ENCODE results near the gene PGGHG.
"Not testable (repeated sequence)": the region's sequence is repeated elsewhere in the genome, so short reads cannot be mapped to it uniquely, and the experiment has no call there.

PGGHG gene

DNA sequence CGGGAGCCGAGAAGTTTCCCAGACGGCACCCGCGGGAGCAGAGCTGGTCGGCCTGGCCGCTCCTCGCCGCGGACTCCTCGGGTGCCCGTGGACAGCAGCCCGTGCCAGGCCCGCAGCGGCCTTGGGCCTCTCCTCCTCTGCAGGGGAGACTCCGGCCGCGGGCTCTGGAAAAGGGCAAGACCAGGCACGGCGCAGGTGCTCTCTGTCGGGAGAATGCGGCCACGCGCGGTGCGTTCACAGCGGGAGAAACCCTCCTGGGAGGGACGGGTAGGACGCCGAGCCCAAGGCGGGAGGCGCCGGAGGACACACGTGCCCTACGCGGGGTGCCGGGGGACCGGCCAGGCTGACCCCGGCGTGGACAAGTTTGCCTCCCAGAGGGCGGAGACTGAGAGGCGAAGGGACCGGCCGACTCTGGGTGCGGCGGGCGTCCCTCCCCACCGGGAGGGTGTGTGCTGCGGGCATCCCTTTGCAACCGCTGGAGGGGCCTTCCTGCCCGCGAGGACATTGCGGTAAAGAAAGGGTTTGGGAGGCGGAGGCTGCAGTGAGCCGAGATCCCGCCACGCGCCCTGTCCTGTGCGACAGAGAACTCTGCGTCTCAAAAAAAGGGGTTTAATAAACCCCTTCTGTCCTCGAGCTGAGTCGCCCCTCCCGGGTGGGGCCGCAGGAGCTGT is 27.2 kb downstream of the PGGHG start:
- DNase-seq = no peak

DNA sequence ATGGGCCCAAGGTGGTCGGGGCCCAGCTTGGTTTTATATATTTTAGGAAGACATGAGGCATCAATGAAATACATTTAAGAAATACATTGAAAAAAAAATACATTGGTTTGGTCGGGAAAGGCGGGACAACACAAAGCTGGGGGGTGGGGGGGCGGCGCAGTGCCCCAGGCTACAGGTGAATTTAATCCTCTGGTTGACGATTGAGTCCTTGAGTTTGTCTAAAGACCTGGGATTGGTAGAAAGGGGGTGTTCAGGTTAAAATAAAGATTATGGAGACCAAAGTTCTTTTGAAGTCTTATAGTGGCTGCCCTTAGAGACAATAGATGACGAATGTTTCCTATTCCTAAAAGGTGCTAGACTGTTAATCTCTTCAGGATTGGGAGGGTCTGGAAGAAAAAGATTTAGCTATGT is 28.0 kb downstream of the PGGHG start:
- no peak for DNase-seq

DNA sequence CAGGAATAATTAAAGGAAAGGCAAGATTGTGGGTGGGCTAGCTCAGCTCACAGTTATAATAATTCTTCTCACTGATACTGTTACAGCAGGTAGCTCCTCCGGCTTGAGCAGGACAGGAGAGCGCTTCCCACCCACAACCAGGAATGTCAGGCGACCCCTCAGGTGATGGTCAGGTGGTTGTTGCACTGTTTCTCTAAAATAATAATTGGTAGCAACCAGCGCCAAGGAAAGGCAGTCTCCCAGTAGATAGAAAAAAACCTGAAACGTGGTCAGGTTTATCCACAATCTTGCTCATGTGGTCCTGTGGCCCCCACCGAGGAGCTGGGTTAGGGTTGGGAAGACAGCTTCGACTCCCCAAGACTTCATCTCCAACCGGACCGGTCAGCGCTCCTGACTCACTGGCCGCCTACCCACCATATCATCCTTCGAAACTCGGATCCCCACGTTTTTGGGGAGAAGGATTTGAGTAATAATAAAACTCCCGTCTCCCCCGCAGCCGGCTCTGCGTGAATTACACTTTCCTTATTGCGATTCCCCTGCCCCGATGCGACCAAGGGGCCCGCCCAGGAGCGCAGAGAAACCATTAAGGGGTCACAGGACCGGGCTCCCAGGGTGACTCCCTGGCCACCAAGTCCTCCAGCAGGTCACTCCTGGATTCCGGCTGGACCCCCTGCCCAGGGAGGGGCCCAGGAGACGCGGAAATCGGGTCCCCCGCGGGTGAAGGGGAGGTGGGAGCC is 28.9 kb downstream of the PGGHG start:
- DNase-seq = not testable (repeated sequence)

DNA sequence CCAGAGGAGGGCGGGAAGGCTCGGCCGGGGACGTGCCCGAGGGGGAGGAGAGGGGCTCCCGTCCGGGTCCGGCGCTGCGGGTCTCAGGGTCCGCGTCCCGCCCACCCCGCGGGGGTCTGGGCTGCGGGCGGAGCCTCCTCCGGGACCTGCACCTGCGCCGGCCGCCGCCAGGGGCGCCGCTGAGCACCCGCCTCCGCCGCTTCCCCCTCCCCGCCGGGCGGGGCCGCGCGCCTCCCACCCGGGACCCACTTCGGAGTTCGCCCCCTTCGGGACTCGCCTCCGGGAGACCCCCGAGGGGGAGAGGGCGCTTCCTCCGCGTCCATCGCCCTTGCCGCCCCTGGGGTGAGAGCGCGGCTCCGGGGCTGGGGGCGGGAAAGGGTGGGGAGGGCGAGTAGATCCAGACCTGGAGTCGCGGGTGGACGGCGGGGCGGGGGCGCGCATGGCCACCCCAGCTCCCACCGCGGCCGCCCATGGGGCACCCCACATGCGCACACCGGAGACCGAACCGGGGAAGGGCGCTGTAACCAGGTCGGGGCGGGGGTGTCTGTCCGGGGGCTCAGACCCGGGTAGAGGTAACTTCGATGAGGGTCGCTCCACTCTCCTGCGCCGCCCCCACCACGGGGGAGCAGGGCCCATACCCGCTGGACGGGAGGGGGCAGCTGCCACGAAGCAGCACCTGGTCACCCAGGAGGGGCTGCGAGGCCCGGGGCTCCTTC is 29.6 kb downstream of the PGGHG start:
- not testable (repeated sequence) for DNase-seq

DNA sequence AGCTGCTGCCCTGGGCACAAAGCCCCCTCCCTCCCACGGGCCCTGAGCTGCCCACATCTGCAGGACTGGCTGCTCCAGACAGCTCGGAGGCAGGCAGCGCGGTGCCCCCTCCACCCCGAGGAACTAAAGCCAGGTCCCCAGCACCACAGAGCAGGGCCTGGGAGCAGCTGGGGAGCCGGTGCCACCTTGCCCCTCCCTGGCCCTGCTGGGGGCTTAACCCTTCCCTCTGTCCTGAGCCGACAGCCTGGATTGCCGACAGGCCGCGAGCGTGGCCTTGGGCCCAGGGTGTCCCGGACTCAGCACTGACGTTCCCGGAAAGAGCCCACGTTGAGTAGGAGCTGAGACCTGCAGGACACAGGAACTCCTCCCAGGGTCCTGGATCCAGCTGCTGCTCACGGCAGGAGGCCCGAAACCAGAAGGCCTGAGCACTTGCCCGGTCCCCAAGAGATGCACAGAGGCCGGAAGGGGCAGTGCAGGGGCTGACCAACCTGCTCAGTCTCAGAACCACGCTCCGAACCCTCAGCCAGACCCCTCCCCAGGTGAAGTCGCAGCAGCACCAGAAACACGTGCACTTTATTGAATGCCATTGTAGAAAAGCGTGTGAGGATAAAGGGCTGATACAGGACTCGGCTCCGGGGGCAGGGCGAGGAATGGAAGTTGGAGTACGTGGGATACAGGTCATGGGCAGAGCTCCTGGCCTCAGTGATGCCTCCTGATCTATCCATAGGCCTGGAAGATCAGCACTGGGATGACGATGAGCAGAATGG is 30.4 kb downstream of the PGGHG start:
- not testable (repeated sequence) for DNase-seq

DNA sequence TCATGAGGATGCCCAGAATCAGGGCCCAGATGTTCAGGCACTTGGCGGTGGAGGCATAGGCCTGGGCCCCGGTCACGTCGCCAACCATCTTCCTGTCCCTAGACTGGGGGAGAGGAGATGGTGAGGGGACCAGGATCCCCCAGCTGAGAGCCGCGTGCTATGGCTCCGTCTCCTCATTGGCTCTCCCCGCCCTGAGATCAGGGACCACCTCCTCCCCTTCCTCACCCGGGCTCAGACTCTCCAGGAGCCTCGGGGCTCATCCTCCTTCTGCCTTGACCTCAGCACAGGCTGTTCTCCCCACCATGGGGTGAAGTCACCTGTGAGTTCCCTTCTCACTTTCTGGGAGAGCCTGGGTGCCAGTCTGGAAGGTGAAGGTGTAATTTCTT is 31.0 kb downstream of the PGGHG start:
- DNase-seq = not testable (repeated sequence)

DNA sequence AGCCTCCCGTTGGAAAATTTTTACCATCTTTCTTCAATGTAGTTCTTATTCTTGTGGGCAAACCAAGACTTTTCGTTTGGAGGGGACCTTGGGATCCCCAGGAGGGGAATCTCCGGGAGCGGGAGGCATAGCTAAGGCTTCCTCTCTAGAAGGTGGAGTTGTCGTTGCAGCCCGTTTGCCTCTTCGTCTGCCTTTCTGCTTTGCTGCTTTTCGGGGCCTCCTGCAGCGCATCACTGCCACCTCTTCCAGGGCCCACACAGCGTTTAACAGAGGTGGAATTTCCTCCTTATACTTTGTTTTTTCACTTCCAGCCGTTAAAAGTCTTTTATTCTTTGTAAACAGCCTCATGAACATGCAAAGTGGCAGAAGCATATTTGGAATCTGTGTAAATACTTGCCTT is 35.2 kb downstream of the PGGHG start:
- DNase-seq = no peak

DNA sequence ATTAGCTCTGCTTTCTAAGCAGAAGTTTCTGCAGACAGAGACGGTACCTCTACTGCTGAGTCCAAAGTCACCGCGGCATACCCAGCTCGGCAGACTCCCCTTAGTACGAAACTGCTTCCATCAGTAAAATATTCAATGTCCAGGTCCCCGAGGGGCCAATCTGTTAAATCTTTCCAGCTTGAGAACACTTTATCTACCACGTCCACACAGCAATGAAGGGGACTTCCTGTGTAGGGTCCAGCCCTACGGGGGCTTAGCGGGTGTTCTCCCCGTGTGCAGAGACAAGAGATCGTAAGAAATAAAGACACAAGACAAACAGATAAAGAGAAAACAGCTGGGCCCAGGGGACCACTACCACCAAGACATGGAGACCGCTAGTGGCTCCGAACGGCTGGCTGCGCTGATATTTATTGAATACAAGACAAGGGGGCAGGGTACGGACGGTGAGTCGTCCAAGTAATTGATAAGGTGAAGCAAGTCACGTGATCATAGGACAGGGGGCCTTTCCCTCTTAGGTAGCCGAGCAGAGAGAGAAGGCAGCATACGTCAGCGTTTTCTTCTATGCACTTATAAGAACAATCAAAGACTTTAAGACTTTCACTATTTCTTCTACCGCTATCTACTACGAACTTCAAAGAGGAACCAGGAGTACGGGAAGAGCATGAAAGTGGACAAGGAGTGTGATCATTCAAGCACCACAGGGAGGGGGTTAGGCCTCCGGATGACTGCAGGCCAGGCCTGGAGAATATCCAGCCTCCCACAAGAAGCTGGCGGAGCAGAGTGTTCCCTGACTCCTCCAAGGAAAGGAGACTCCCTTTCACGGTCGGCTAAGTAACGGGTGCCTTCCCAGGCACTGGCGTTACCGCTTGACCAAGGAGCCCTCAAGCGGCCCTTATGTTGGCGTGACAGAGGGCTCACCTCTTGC is 35.9 kb downstream of the PGGHG start:
- not testable (repeated sequence) for DNase-seq

DNA sequence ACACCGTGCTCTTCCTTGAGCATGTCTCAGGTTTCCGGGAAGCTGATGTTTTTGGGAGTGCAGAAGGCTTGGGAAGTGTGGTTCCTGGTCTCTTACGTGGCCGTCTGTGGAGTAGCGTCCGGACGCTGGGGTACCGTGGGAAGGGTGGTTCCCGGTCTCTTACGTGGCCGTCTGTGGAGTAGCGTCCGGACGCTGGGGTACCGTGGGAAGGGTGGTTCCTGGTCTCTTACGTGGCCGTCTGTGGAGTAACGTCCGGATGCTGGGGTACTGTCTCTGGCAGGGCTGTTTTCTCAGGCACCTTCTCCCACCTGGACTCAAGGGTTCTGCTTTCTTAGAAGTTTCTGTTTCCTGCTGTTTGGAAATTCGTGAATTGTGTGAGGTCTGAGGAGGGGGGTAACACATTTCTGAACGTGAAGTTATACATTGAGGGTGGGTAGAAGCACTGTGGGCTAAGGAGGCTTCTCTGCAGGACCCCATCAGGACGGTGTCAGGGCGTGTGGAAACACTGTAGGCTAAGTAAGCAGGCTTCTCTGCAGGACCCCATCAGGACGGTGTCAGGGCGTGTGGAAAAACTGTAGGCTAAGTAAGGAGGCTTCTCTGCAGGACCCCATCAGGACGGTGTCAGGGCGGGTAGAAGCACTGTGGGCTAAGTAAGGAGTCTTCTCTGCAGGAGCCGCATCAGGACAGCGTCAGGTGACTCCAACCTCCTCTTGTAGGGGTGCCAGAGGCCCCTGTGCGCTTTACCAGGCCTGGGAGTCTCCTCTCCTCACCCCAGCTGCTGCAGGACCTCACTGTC is 37.1 kb downstream of the PGGHG start:
- DNase-seq = no peak

DNA sequence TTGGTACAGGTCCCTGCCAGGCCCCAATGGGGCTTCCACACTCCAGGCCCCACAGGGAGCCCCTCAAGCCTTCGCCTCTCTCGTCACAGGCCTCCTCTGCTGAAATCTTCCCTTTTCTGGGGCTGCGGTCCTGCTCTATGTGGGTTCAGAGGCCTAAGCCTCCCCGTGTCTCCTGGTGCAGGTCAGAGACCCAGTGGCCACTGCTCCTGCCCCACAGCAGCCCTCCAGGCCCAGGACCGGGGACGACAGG is 37.6 kb downstream of the PGGHG start:
- no peak for DNase-seq

DNA sequence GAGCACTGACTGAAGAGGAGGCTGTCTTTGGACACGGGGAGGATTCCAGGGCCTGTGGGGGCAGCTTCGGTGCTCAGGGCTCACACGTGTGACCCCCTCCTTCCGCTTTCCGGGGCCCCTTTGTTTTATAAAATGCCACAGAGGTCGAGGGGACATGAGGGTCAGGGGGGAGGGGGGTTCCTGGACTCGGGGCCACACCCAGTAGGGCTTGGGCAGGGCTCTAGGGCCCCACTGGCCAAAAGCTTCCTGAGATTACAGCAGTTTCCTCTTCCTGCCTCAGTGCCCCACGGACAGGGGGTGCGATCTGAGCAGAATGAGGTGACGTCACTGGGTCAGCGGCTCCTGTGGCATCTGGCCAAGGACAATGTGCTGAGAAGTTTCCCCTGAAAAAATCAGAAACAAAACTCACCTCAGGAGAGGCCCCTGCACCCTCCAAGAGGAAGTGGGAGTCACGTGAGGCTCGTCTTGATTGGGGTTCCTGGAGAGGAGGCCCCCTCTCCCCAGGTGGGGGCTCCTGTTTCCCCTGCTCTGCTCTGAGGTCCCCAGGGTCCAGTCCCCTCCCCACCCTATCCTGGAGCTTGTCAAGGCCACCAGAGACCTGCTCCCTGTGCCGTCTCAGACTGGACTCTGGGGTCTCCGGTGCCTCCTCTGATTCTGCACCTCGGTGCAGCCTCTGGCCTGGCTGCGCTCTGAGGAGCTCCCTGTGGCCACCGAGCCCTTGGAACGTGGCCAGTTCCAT is 38.1 kb downstream of the PGGHG start:
- DNase-seq = no peak

DNA sequence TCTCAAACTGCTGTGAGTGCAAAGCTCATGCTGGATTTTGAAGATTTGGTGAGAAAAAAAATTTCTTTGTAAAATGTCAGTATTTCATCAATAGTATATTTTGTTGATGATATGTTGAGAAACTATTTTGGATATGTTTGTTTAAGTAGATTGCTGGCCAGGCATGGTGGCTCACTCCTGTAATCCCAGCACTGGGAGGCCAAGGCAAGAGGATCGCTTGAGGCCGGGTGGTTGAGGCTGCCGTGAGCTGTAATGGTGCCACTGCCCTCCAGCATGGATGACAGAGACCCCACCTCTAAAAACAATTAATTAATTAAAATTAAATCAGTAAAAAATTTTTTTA is 38.6 kb downstream of the PGGHG start:
- DNase-seq = no peak

DNA sequence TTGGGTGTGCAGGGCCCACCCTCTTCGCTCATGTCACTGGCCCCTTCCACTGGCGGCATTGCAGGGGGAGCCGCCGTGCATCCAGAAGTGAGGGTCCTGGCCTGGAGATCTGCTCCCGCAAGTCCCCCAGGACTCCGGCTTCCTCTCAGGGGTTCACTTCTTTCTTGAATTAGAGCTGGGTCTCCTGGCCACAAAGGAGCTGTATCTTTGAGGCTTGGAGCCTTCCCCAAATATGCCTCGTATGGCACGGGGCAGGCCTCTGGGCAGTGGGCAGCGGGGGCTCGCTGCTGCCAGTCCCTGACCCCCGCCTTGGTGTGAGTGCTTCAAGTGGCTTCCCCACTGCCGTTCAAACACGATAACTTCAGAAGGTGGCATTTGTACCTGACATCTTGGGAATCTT is 39.1 kb downstream of the PGGHG start:
- DNase-seq = no peak

DNA sequence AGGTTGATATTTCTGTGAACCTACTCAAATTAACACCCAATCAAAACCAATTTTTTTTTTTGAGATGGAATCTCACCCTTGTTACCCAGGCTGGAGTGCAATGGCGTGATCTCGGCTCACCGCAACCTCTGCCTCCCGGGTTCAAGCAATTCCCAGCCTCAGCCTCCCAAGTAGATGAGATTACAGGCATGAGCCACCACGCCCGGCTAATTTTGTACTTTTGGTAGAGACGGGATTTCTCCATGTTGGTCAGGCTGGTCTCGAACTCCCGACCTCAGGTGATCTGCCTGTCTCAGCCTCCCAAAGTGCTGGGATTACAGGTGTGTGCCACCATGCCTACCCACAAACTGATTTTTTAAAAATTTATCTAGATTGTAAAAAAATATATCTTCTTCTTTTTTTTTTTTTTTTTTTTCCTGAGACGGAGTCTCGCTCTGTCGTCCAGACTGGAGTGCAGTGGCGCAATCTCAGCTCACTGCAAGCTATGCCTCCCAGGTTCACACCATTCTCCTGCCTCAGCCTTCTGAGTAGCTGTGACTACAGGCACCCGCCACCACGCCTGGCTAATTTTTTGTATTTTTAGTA is 39.7 kb downstream of the PGGHG start:
- not testable (repeated sequence) for DNase-seq

DNA sequence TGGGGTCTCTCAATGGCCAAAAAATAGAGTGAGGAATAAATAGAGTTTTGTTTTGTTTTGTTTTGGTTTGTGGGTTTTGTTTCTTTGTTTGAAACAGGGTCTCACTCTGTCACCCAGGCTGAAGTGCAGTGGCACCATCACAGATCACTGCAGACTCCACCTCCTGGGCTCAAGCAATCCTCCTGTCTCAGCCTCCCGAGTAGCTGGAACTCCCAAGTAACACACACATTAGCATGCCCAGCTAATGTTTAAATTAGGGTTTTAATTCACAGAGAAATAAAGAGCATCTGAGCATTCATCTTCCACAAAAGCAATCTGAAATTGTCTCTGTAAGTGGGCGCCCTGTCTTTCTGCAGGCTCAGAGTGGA is 40.9 kb downstream of the PGGHG start:
- DNase-seq = no peak

DNA sequence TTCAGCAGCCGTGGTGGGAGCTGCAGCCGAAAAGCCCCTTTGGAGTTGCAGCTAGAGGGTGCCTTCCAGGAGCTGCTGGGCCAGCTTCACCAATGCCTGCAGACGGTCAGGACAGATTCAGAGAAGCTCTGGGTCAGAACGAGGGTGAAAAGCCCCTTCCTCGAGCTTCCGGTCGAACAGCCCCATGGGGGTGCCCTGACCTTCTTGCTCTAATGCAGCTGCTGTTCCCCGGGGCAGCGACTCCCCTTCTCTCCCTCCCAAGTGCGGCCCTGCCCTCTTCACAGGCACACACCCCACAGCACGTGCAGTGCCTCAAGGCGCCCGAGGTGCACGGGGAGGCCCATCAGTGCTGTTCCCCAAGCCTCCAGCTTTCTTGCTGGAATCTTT is 41.4 kb downstream of the PGGHG start:
- no peak for DNase-seq

DNA sequence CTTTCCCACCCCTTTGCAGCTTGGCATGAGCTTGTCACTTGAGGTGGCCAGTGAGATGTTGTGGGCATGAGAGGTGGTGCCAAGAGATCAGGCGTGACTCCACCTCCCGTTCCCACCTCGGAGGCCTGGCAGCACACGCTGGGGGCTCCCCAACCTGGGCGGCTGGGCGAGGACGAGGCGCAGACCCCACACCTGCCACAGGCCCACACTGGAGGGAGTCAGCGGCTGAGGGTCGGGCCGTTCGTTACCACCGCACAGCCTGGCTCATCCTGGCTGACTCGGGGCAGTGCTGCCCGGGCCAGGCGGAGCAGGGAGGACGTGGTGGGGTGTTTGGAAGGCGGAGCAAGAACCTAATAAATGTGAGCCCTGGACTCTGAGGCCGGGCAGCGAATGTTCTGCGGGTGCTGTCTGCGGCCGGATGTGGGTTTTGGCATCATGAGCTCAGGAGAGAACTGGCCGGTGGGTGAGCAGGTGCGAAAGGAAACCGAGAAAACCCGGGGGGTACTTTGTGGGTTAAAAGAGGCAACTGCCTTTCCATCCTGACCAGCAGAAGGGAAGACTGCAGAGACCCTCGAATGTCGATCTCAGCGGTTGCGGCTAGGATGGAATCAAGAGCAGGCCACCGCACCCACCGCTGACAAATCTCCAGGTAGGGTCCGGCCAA is 41.9 kb downstream of the PGGHG start:
- peak; percentile 72 for DNase-seq

DNA sequence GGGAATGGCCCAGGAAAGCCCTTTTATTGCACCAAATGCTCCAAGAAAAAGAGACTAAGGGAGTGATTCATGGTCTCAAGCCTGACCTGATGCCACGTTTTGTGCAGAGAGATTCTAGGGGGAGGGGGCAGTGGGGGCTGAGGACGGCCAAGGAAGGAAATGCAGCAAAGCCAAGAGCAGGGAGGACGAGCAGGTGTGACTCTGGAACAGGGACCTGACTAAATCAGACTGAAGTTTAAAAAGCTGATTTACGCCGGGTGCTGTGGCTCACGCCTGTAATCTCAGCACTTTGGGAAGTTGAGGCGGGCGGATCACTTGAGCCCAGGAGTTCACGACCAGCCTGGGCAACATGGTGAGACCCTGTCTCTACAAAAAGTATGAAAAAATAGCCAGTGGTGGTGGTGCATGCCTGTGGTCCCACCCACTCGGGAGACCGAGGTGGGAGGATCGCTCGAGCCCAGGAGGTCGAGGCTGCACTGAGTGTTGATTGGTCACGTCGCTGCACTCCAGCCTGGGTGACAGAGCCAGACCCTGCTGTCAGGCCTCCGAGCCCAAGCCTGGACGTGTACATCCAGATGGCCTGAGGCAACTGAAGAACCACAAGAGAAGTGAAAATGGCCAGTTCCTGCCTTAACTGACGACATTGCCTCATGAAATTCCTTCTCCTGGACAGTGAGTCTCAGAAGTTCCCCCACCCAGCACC is 42.6 kb downstream of the PGGHG start:
- peak; percentile 59 for DNase-seq
